Cardiac atrium fibroblast (primary cell): ENCODE measurements around the gene OR5H15. TPM values are rescaled to one million over a fixed set of nuclear protein-coding genes. Genes with fewer than 3 reads are reported as not detected.

Experiments
- total RNA-seq: library from RNA; depleted of rRNA; stranded (reverse); fragments of >200 nt; gene quantifications from 2 replicates; pipeline ENCODE4 v1.2.3, GENCODE V29; 2015

The OR5H15 gene
- total RNA-seq, result not detected in 2 replicates

DNA sequence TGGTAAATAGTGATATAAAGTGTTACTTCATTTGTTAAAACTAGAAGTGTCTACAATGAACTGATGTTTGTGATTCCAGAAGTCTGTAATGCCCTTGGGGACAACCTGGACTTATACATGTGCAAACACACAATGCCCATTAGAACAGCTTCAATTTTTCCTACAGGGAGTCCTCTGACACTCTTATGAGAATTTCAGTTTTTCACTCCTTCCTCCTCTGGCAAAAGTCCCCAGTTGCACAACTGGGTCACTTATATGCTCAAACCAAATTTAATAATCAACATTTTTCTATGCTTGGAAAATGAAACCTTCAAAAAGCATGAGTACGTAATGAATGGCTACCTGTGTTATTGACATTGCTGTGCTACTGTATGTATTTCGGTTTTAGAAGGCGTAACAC is at the start of gene OR5H15:
TSS of gene OR5H15 (plus strand) at position 301 of the 400 bp plus-strand sequence. CDS start 2,004 bp downstream, outside the sequence.

DNA sequence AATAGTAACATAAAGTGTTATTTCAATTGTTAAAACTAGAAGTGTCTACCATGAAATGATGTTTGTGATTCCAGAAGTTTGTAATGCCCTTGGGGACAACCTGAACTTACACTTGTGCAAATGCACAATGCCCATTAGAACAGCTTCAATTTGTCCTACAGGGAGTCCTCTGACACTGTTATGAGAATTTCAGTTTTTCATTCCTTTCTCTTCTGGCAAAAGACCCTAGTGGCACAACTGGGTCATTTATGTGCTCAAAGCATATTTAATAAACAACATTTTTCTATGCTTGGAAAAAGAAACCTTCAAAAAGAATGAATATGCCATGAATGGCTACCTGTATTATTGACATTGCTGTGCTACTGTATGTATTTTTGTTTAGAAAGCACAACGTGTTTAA is 36.1 kb upstream of the OR5H15 start, which contains the start of gene OR5H1:
TSS of gene OR5H1 (plus strand) at position 301 of the 400 bp plus-strand sequence. CDS start 1,977 bp downstream, outside the sequence.

DNA sequence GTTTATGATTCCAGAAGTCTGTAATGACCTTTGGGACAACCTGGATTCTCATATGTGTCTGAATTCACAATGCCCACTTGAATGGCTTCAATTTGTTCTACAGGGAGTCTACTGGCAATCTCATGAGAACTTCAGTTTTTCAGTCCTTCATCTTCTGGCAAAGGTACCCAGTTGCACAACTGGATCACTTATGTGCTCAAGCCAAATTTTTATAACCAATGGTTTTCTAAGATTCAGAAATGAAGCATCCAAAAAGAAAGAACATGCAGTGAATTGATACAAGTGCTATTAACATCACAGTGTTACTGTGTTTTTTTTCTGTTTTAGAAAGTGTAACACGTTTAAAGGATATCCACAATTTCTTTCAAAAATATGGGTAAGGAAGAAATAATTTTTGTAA is 19.3 kb upstream of the OR5H15 start, which contains the start of gene OR5H14:
TSS of gene OR5H14 (plus strand) at position 301 of the 400 bp plus-strand sequence. CDS start 1,907 bp downstream, outside the sequence.

Other genes with a start within 250 kb of the OR5H15 start
- gene RIOX2, start 194.3 kb upstream of the OR5H15 start, total RNA-seq, result 25.1 and 27.4 TPM in 2 replicates
- gene GABRR3, start 131.4 kb upstream of the OR5H15 start, total RNA-seq, result not detected in 2 replicates
- gene OR5AC2, start 79.5 kb upstream of the OR5H15 start, total RNA-seq, result not detected in 2 replicates
- not detected in 2 replicates for gene OR5H1, start 36.0 kb upstream of the OR5H15 start, total RNA-seq
- gene OR5H14, start 19.2 kb upstream of the OR5H15 start, total RNA-seq, result not detected in 2 replicates
- gene OR5H6, start 97.5 kb downstream of the OR5H15 start, total RNA-seq, result not detected in 2 replicates
- gene OR5H2, start 115.8 kb downstream of the OR5H15 start, total RNA-seq, result not detected in 2 replicates
- gene OR5K4, start 187.2 kb downstream of the OR5H15 start, total RNA-seq, result not detected in 2 replicates
- gene OR5K3, start 224.0 kb downstream of the OR5H15 start, total RNA-seq, result not detected in 2 replicates